GM18867 (cell line): ENCODE measurements around the gene ARIH1.
"Not testable (repeated sequence)": the region's sequence is repeated elsewhere in the genome, so short reads cannot be mapped to it uniquely, and the experiment has no call there.

Source experiments
- ATAC-seq: cut with Tn5 transposase; IDR thresholded peaks from one replicate; pipeline ENCODE4 v1.9.1; 2021; ENCODE audit warnings: mild to moderate bottlenecking, moderate library complexity; ENCODE audit not compliant: unreplicated experiment

ARIH1 gene

GRCh38 chr15:72473614-72474465 lies at the start of gene ARIH1:
Gene ARIH1 (plus strand): TSS chr15:72474330. CDS start chr15:72474640, 310 bp downstream.
- peak; percentile 78 for ATAC-seq

- no peak for ATAC-seq
Measured at GRCh38 chr15:72426753-72427152, 47.4 kb upstream of the ARIH1 start.

- ATAC-seq: no peak
Measured at GRCh38 chr15:72437650-72438316, 36.3 kb upstream of the ARIH1 start.

- not testable (repeated sequence) for ATAC-seq
Measured at GRCh38 chr15:72442848-72443247, 31.3 kb upstream of the ARIH1 start.

GRCh38 chr15:72445426-72445825 lies 28.7 kb upstream of the ARIH1 start:
- no peak for ATAC-seq

- no peak for ATAC-seq
Measured at GRCh38 chr15:72450805-72451204, 23.3 kb upstream of the ARIH1 start.

GRCh38 chr15:72451224-72451623 lies 22.9 kb upstream of the ARIH1 start:
- no peak for ATAC-seq

GRCh38 chr15:72456684-72457083 lies 17.4 kb upstream of the ARIH1 start:
- ATAC-seq: no peak

GRCh38 chr15:72460402-72460801 lies 13.7 kb upstream of the ARIH1 start:
- no peak for ATAC-seq

- no peak for ATAC-seq
Measured at GRCh38 chr15:72463702-72464101, 10.4 kb upstream of the ARIH1 start.

GRCh38 chr15:72464251-72464650 lies 9.9 kb upstream of the ARIH1 start:
- ATAC-seq: no peak

- ATAC-seq: no peak
Measured at GRCh38 chr15:72468103-72468502, 6.0 kb upstream of the ARIH1 start.

- ATAC-seq: no peak
Measured at GRCh38 chr15:72472992-72473610, 1.0 kb upstream of the ARIH1 start.

- peak; percentile 20 for ATAC-seq
Measured at GRCh38 chr15:72474466-72474911, 359 bp downstream of the ARIH1 start.

- ATAC-seq: peak; percentile 51
Measured at GRCh38 chr15:72474912-72475628, 940 bp downstream of the ARIH1 start.

- no peak for ATAC-seq
Measured at GRCh38 chr15:72475674-72476073, 1.5 kb downstream of the ARIH1 start.

GRCh38 chr15:72476330-72476729 lies 2.2 kb downstream of the ARIH1 start:
- not testable (repeated sequence) for ATAC-seq

GRCh38 chr15:72481015-72481659 lies 7.0 kb downstream of the ARIH1 start:
- no peak for ATAC-seq

- ATAC-seq: no peak
Measured at GRCh38 chr15:72482275-72482674, 8.1 kb downstream of the ARIH1 start.

GRCh38 chr15:72483279-72483678 lies 9.1 kb downstream of the ARIH1 start:
- no peak for ATAC-seq
